HL-60/S4 treated with retinoic acid at 250 ng/mL for 4 days and 3 days (cell line): Measurements from ENCODE around the gene ADAM22.
"Not testable (repeated sequence)": the region's sequence is repeated elsewhere in the genome, so short reads cannot be mapped to it uniquely, and the experiment has no call there.

Experiments
- in situ Hi-C: fragments of 300-500 bp; cut with MboI; formaldehyde crosslinking; loops from 2 replicates; pipeline ENCODE4 v1.7.0; 2022; ENCODE audit warnings: low sequenced_read_pairs

The ADAM22 gene

GRCh38 chr7:88151119-88151790 is 217.2 kb downstream of the ADAM22 start:
- in situ Hi-C loops, result no loop called here

GRCh38 chr7:88153378-88153777 is 219.3 kb downstream of the ADAM22 start:
- in situ Hi-C loops, result no loop called here

GRCh38 chr7:88155756-88156155 is 221.7 kb downstream of the ADAM22 start:
- in situ Hi-C loops, result no loop called here

- in situ Hi-C loops, result no loop called here
These were observed 222.3 kb downstream of the ADAM22 start for GRCh38 chr7:88156356-88156755.

- in situ Hi-C loops, result not testable (repeated sequence)
These were observed 225.7 kb downstream of the ADAM22 start for GRCh38 chr7:88159741-88160140.

- in situ Hi-C loops, result no loop called here
These were observed 231.6 kb downstream of the ADAM22 start for GRCh38 chr7:88165697-88166096.

GRCh38 chr7:88167223-88167622 is 233.2 kb downstream of the ADAM22 start:
- in situ Hi-C loops, result no loop called here

- in situ Hi-C loops, result no loop called here
These were observed 233.7 kb downstream of the ADAM22 start for GRCh38 chr7:88167721-88168120.

- in situ Hi-C loops, result no loop called here
These were observed 235.8 kb downstream of the ADAM22 start for GRCh38 chr7:88169717-88170320.

- in situ Hi-C loops, result no loop called here
These were observed 238.8 kb downstream of the ADAM22 start for GRCh38 chr7:88172842-88173241.

- in situ Hi-C loops, result no loop called here
These were observed 242.1 kb downstream of the ADAM22 start for GRCh38 chr7:88176190-88176589.

- in situ Hi-C loops, result no loop called here
These were observed 249.0 kb downstream of the ADAM22 start for GRCh38 chr7:88183051-88183450.

- in situ Hi-C loops, result no loop called here
These were observed 250.8 kb downstream of the ADAM22 start for GRCh38 chr7:88184848-88185304.

- in situ Hi-C loops, result no loop called here
These were observed 251.6 kb downstream of the ADAM22 start for GRCh38 chr7:88185650-88186049.

GRCh38 chr7:88191911-88192310 is 257.9 kb downstream of the ADAM22 start:
- in situ Hi-C loops, result no loop called here

- in situ Hi-C loops, result no loop called here
These were observed 266.2 kb downstream of the ADAM22 start for GRCh38 chr7:88200261-88200660.

- in situ Hi-C loops, result no loop called here
These were observed 266.7 kb downstream of the ADAM22 start for GRCh38 chr7:88200789-88201188.

- in situ Hi-C loops, result no loop called here
These were observed 267.3 kb downstream of the ADAM22 start for GRCh38 chr7:88201305-88201704.

- in situ Hi-C loops, result no loop called here
These were observed 268.2 kb downstream of the ADAM22 start for GRCh38 chr7:88202278-88202677.

GRCh38 chr7:88202799-88203198 is 268.7 kb downstream of the ADAM22 start:
- in situ Hi-C loops, result no loop called here

GRCh38 chr7:88203401-88203800 is 269.4 kb downstream of the ADAM22 start:
- in situ Hi-C loops, result no loop called here

- in situ Hi-C loops, result no loop called here
These were observed 270.6 kb downstream of the ADAM22 start for GRCh38 chr7:88204525-88205110.
